H1 (cell line): ENCODE measurements around the gene HIP1. TPM values are rescaled to one million over a fixed set of nuclear protein-coding genes. Genes with fewer than 3 reads are reported as not detected.

Experiments
- CTCF ChIA-PET: fragments of 300-600 bp; sonication (Branson Sonifier 250); formaldehyde crosslinking; loops from one replicate; lab custom pipeline; 2021; ENCODE audit not compliant: partially characterized antibody; lab: Charles Lee
- POLR2A ChIA-PET: fragments of 300-600 bp; sonication (Branson Sonifier 250); formaldehyde crosslinking; loops from one replicate; lab custom pipeline; 2021; ENCODE audit warnings: inconsistent platforms; ENCODE audit not compliant: partially characterized antibody; lab: Charles Lee
- DNase-seq, 2 experiments: peaks; one replicate each; pipeline versions ENCODE4 v3.0.0 to v3.0.0-alpha.2; 2010 to 2022; ENCODE audit warnings: low spot score in 2 of 2, low read depth in 1 of 2, mixed read lengths in 1 of 2
- FAIRE-seq: peaks from 2 replicates; lab custom pipeline; 2011; peaks lifted over from hg19 to GRCh38; lab: Jason Lieb, UNC
- H2AFZ ChIP-seq: 2 replicates; pipeline ENCODE4 v1.8.1; 2012; ENCODE audit warnings: low read length, inconsistent platforms
- H2AK5ac ChIP-seq: 2 replicates; pipeline ENCODE4 v1.6.1; 2013; ENCODE audit warnings: low read depth, low read length
- H2BK120ac ChIP-seq: replicated peaks from 2 replicates; pipeline ENCODE3; 2013; ENCODE audit warnings: low read depth, low read length, inconsistent platforms
- H2BK12ac ChIP-seq: 2 replicates; pipeline ENCODE4 v1.6.1; 2013; ENCODE audit warnings: low read depth, low read length
- H2BK15ac ChIP-seq: 2 replicates; pipeline ENCODE4 v1.6.1; 2013; ENCODE audit warnings: low read length
- H2BK20ac ChIP-seq: 2 replicates; pipeline ENCODE4 v1.6.1; 2013; ENCODE audit warnings: low read length
- H2BK5ac ChIP-seq: 2 replicates; pipeline ENCODE4 v1.6.1; 2013; ENCODE audit warnings: low read depth, low read length
- H3K14ac ChIP-seq: 2 replicates; pipeline ENCODE4 v1.6.1; 2013; ENCODE audit warnings: inconsistent platforms; ENCODE audit not compliant: insufficient read length
- H3K18ac ChIP-seq: 2 replicates; pipeline ENCODE4 v1.6.1; 2013; ENCODE audit warnings: low read length; ENCODE audit errors: extremely low read depth
- H3K23ac ChIP-seq: 2 replicates; pipeline ENCODE4 v1.6.1; 2013; ENCODE audit warnings: inconsistent platforms; ENCODE audit not compliant: insufficient read length
- H3K23me2 ChIP-seq: 2 replicates; pipeline ENCODE4 v1.6.1; 2013; ENCODE audit warnings: low read depth, low read length
- H3K27ac ChIP-seq: 2 replicates; pipeline ENCODE4 v1.6.1; 2011; ENCODE audit warnings: low read depth, low read length, inconsistent platforms
- H3K27me3 ChIP-seq, 4 experiments: replicated peaks in 1 of 4; 1 replicate in 1 of 4; 2 replicates in 3 of 4; pipeline versions ENCODE4 v1.6.1 to v1.8.1; 2011 to 2013; ENCODE audit warnings: low read length in 3 of 4, mild to moderate bottlenecking in 3 of 4, inconsistent platforms in 2 of 4, mixed read lengths in 2 of 4, moderate library complexity in 1 of 4; ENCODE audit not compliant: control insufficient read depth in 3 of 4, insufficient read depth in 3 of 4; ENCODE audit errors: extremely low read depth in 1 of 4
- H3K36me3 ChIP-seq, 4 experiments: 2 replicates each; pipeline versions ENCODE4 v1.6.1 to v1.8.1; 2011 to 2013; ENCODE audit warnings: mild to moderate bottlenecking in 4 of 4, low read length in 3 of 4, moderate library complexity in 2 of 4, control low read depth in 1 of 4, inconsistent platforms in 1 of 4; ENCODE audit not compliant: insufficient read depth in 4 of 4, control insufficient read depth in 2 of 4
- H3K4ac ChIP-seq: replicated peaks from 2 replicates; pipeline ENCODE3; 2013; ENCODE audit warnings: low read length, low read depth, mixed read lengths, inconsistent platforms; ENCODE audit not compliant: insufficient read length
- H3K4me1 ChIP-seq, 4 experiments: replicated peaks in 1 of 4; 1 replicate in 1 of 4; 2 replicates in 3 of 4; pipeline versions ENCODE4 v1.6.1 to v1.8.1; 2011 to 2013; ENCODE audit warnings: low read length in 3 of 4, inconsistent platforms in 2 of 4, mixed read lengths in 1 of 4; ENCODE audit not compliant: insufficient read depth in 4 of 4, control insufficient read depth in 3 of 4
- H3K4me2 ChIP-seq, 2 experiments: 2 replicates each; pipeline versions ENCODE4 v1.6.1 to v1.8.1; 2011 to 2013; ENCODE audit warnings: low read depth in 2 of 2, low read length in 2 of 2, control low read depth in 1 of 2, inconsistent platforms in 1 of 2, mild to moderate bottlenecking in 1 of 2; ENCODE audit not compliant: insufficient read depth in 1 of 2
- H3K4me3 ChIP-seq, 4 experiments: fragments of 200-600, 300-600 bp in 1 of 4; sonication (generic), shearing (Covaris generic), sonication (Bioruptor Twin) in 1 of 4; 2 replicates each; pipeline versions ENCODE4 v1.5.1 to v1.8.1; 2011 to 2016; ENCODE audit warnings: low read length in 4 of 4, low read depth in 3 of 4, control low read depth in 2 of 4, inconsistent platforms in 2 of 4, mild to moderate bottlenecking in 2 of 4, mixed read lengths in 1 of 4, moderate library complexity in 1 of 4; ENCODE audit not compliant: insufficient read depth in 2 of 4; ENCODE audit errors: extremely low read depth in 1 of 4
- H3K56ac ChIP-seq: replicated peaks from 2 replicates; pipeline ENCODE3; 2013; ENCODE audit warnings: low read depth, mild to moderate bottlenecking, mixed read lengths, low read length, inconsistent platforms; ENCODE audit not compliant: insufficient read length
- H3K79me1 ChIP-seq: 2 replicates; pipeline ENCODE4 v1.6.1; 2013; ENCODE audit warnings: low read depth, low read length, control low read depth
- H3K79me2 ChIP-seq, 2 experiments: 2 replicates each; pipeline versions ENCODE4 v1.6.1 to v1.8.1; 2012 to 2013; ENCODE audit warnings: low read length in 2 of 2, mild to moderate bottlenecking in 2 of 2, inconsistent platforms in 1 of 2; ENCODE audit not compliant: insufficient read depth in 2 of 2, control insufficient read depth in 1 of 2
- H3K9ac ChIP-seq, 4 experiments: replicated peaks in 1 of 4; 1 replicate in 1 of 4; 2 replicates in 3 of 4; pipeline versions ENCODE4 v1.6.1 to v1.8.1; 2011 to 2013; ENCODE audit warnings: low read depth in 3 of 4, low read length in 3 of 4, control low read depth in 2 of 4, mild to moderate bottlenecking in 2 of 4, moderate library complexity in 2 of 4, inconsistent platforms in 1 of 4; ENCODE audit errors: extremely low read depth in 1 of 4
- H3K9me3 ChIP-seq, 2 experiments: 2 replicates each; pipeline versions ENCODE4 v1.6.1 to v1.8.1; 2012 to 2013; ENCODE audit warnings: mild to moderate bottlenecking in 2 of 2, moderate library complexity in 2 of 2, control low read depth in 1 of 2, inconsistent platforms in 1 of 2, low read depth in 1 of 2, low read length in 1 of 2, mixed read lengths in 1 of 2; ENCODE audit not compliant: insufficient read depth in 2 of 2
- H4K20me1 ChIP-seq, 2 experiments: replicated peaks in 1 of 2; 2 replicates each; pipeline versions ENCODE3 to v1.8.1; 2011 to 2013; ENCODE audit warnings: inconsistent platforms in 2 of 2, low read length in 2 of 2, mild to moderate bottlenecking in 1 of 2; ENCODE audit not compliant: insufficient read depth in 2 of 2, control insufficient read depth in 1 of 2
- H4K5ac ChIP-seq: 2 replicates; pipeline ENCODE4 v1.6.1; 2013; ENCODE audit warnings: low read length, low read depth, mixed read lengths, inconsistent platforms; ENCODE audit not compliant: insufficient read length
- H4K8ac ChIP-seq: 2 replicates; pipeline ENCODE4 v1.8.0; 2013; ENCODE audit warnings: mild to moderate bottlenecking, moderate library complexity, low read length, inconsistent platforms; ENCODE audit not compliant: insufficient read depth; ENCODE audit errors: extremely low read depth
- H4K91ac ChIP-seq: replicated peaks from 2 replicates; pipeline ENCODE3; 2013; ENCODE audit warnings: low read length, mixed read lengths, inconsistent platforms; ENCODE audit not compliant: insufficient read length
- EZH2 ChIP-seq: fragments of 200-600 bp; sonication (generic); IDR thresholded peaks from 2 replicates; pipeline ENCODE4 v1.7.1; 2012; ENCODE audit warnings: low read depth, mild to moderate bottlenecking, moderate library complexity, low read length, inconsistent platforms; ENCODE audit not compliant: severe bottlenecking
- GTF2F1 ChIP-seq: IDR thresholded peaks from 2 replicates; pipeline ENCODE4 v1.6.1; 2012; ENCODE audit warnings: low read depth, low read length, improper control_type of control experiment, borderline replicate concordance
- JUN ChIP-seq: IDR thresholded peaks from 2 replicates; pipeline ENCODE4 v1.6.1; 2011; ENCODE audit warnings: low read depth, mild to moderate bottlenecking, improper control_type of control experiment, low read length
- RAD21 ChIP-seq, 2 experiments: IDR thresholded peaks in 1 of 2; conservative IDR thresholded peaks in 1 of 2; 2 replicates each; pipeline ENCODE4 v1.6.1; 2011; ENCODE audit warnings: low read depth in 2 of 2, low read length in 2 of 2, improper control_type of control experiment in 1 of 2, inconsistent platforms in 1 of 2, mild to moderate bottlenecking in 1 of 2, moderate library complexity in 1 of 2
- RNF2 ChIP-seq: fragments of 200-900, 300-1000 bp; sonication (generic); IDR thresholded peaks from 2 replicates; pipeline ENCODE4 v1.7.1; 2016; ENCODE audit warnings: borderline replicate concordance, low read depth, mild to moderate bottlenecking, antibody characterized with exemption, low read length; ENCODE audit not compliant: poor library complexity, severe bottlenecking; ENCODE audit errors: missing control alignments
- SIN3A ChIP-seq, 2 experiments: IDR thresholded peaks in 1 of 2; conservative IDR thresholded peaks in 1 of 2; 2 replicates each; pipeline ENCODE4 v1.6.1; 2011 to 2012; ENCODE audit warnings: low read length in 2 of 2, improper control_type of control experiment in 1 of 2, low read depth in 1 of 2, mild to moderate bottlenecking in 1 of 2
- SIRT6 ChIP-seq: IDR thresholded peaks from one replicate; pipeline ENCODE4 v1.7.1; 2012; ENCODE audit warnings: low read length, inconsistent platforms
- SIX5 ChIP-seq: IDR thresholded peaks from 2 replicates; pipeline ENCODE4 v1.6.1; 2011; ENCODE audit warnings: mild to moderate bottlenecking, low read depth, low read length
- SP2 ChIP-seq: IDR thresholded peaks from 2 replicates; pipeline ENCODE4 v1.6.1; 2012; ENCODE audit warnings: mild to moderate bottlenecking, low read length, inconsistent platforms
- TBP ChIP-seq: IDR thresholded peaks from 2 replicates; pipeline ENCODE4 v1.6.1; 2011; ENCODE audit warnings: low read depth, low read length, improper control_type of control experiment
- WGBS, 2 experiments: shearing (Covaris generic) in 1 of 2; methylation state at CpG; one replicate each; pipeline versions ENCODE4 v1.1.6 to v1.1.7; 2013 to 2015; ENCODE audit warnings: low lambda C conversion rate in 2 of 2, mixed read lengths in 2 of 2, inconsistent platforms in 1 of 2, low coverage in 1 of 2, missing lambda C conversion rate in 1 of 2; ENCODE audit not compliant: insufficient replicate concordance in 2 of 2, insufficient coverage in 1 of 2, insufficient read length in 1 of 2; ENCODE audit errors: extremely low coverage in 1 of 2, missing lambda C conversion rate in 1 of 2; 5-methylcytosine and 5-hydroxymethylcytosine counted together
- polyA plus RNA-seq, 7 experiments: library from polyadenylated mRNA; depleted of rRNA in 3 of 7; stranded (reverse) in 5 of 7; unstranded in 2 of 7; fragments of >200 nt in 5 of 7; fragments of 200-250 nt in 2 of 7; gene quantifications; 1 replicate in 5 of 7; 2 replicates in 1 of 7; 4 replicates in 1 of 7; pipeline versions ENCODE4 v1.2.1 to v1.2.3, GENCODE V29; 2011 to 2013; ENCODE audit warnings: missing spikeins in 2 of 7, mixed read lengths in 2 of 7
- total RNA-seq: library from RNA; stranded (reverse); fragmentation: NEBNext Ultra II Directional; extraction: Animal tissue kit (Norgen Biotek cat#: 25700); gene quantifications from 2 replicates; pipeline ENCODE4 v1.2.1, GENCODE V29; 2021
- TF ChIP-seq, protein P1 (sequence below), 3 experiments: IDR thresholded peaks; 1 replicate in 2 of 3; 2 replicates in 1 of 3; pipeline versions ENCODE4 v1.5.1 to v1.6.1; 2011; ENCODE audit warnings: low read length in 3 of 3, mild to moderate bottlenecking in 3 of 3, inconsistent platforms in 2 of 3, low read depth in 1 of 3, moderate library complexity in 1 of 3; ENCODE audit not compliant: insufficient read depth in 1 of 3; ENCODE audit errors: control extremely low read depth in 1 of 3

The HIP1 gene
- total and polyA plus RNA-seq, 2 of the 8 experiments (the other 6 are each of a cell fraction or from before 2014, with no cell fraction given) = 51.8 to 108 TPM

DNA sequence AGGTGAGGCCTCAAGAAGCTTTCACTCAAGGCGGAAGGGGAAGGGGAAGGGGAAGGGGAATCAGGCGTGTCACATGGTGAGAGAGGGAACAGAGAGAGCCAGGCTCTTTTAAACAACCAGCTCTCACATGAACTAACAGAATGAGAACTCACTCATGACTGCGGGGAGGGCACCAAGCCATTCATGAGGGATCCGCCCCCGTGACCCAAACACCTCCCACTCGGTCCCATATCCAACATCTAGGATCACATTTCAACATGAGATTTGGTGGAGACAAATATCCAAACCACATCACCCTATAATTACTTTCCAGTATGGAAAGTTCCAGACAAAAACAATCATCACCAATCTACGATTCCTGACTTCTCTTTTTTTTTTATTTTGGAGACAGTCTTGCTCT is 22.9 kb downstream of the HIP1 start:
- WGBS, 2 experiments = 90% methylated on average over 7 of the region's 7 CpGs; no CpG with 5 or more reads in 1 of the 2 experiments
- H3K36me3 ChIP-seq = no peaks in the 10 kb centered on the region
- CTCF ChIA-PET = interaction anchor here (0.7 kb wide), 1 partner anchor 32 kb away, joined by 3 read pairs; no protein-coding TSS in a partner anchor

More for the DNA sequence above, 22.9 kb downstream of the HIP1 start:
- H2BK5ac ChIP-seq = no peak overlapping the region
- H3K23me2 ChIP-seq = no peaks in the 10 kb centered on the region; the same call in 1 of the 2 replicates
- H4K5ac ChIP-seq = no peak overlapping the region
- H3K4me3 ChIP-seq = no peak overlapping the region
- no peaks in the 10 kb centered on the region for H3K27me3 ChIP-seq
- no peak overlapping the region for H3K18ac ChIP-seq
- no peak overlapping the region for H2BK15ac ChIP-seq
- no peaks in the 10 kb centered on the region for H3K79me2 ChIP-seq
- H2AFZ ChIP-seq = no peak overlapping the region
- H2BK20ac ChIP-seq = no peak overlapping the region
- H3K14ac ChIP-seq = no peak overlapping the region
- no peak overlapping the region for H3K4me2 ChIP-seq
- no peak overlapping the region for H3K23ac ChIP-seq
- H4K20me1 ChIP-seq = peaks cover 0 to 2% of the 10 kb centered on the region in 2 experiments
- no peaks in the 10 kb centered on the region for H3K79me1 ChIP-seq
- no peak overlapping the region for H2AK5ac ChIP-seq
- DNase-seq (no peak), FAIRE-seq (no peak)
- no peak overlapping the region for H3K9ac ChIP-seq
- H4K91ac ChIP-seq = no peak overlapping the region
- POLR2A ChIA-PET = no interaction called here
- H2BK12ac ChIP-seq = no peak overlapping the region
- no peaks in the 10 kb centered on the region for H3K9me3 ChIP-seq
- H3K4me1 ChIP-seq = no peaks in the 10 kb centered on the region
- H4K8ac ChIP-seq = no peak overlapping the region
- no peak overlapping the region for H3K4ac ChIP-seq
- TF ChIP-seq, protein P1, sequence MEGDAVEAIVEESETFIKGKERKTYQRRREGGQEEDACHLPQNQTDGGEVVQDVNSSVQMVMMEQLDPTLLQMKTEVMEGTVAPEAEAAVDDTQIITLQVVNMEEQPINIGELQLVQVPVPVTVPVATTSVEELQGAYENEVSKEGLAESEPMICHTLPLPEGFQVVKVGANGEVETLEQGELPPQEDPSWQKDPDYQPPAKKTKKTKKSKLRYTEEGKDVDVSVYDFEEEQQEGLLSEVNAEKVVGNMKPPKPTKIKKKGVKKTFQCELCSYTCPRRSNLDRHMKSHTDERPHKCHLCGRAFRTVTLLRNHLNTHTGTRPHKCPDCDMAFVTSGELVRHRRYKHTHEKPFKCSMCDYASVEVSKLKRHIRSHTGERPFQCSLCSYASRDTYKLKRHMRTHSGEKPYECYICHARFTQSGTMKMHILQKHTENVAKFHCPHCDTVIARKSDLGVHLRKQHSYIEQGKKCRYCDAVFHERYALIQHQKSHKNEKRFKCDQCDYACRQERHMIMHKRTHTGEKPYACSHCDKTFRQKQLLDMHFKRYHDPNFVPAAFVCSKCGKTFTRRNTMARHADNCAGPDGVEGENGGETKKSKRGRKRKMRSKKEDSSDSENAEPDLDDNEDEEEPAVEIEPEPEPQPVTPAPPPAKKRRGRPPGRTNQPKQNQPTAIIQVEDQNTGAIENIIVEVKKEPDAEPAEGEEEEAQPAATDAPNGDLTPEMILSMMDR (IDR thresholded peaks at IDR 0.05; ENCODE audit: control extremely low read depth in 1 of 3, insufficient read depth in 1 of 3, low read depth in 1 of 3, low read length in 3 of 3) = no peak
- TF ChIP-seq SIRT6 = no peak
- TF ChIP-seq RNF2 = no peak
- no peak for TF ChIP-seq EZH2
- TF ChIP-seq GTF2F1 = no peak
- TF ChIP-seq SP2 = no peak
- no peak for TF ChIP-seq RAD21 (IDR thresholded peaks at IDR 0.05 in 1 of 2, conservative IDR thresholded peaks at IDR 0.05 in 1 of 2; ENCODE audit: low read depth in 2 of 2, low read length in 2 of 2)
- no peak for TF ChIP-seq SIX5
- no peak for TF ChIP-seq TBP
- no peak for TF ChIP-seq SIN3A (conservative IDR thresholded peaks at IDR 0.05 in 1 of 2, IDR thresholded peaks at IDR 0.05 in 1 of 2; ENCODE audit: low read depth in 1 of 2, low read length in 2 of 2)
- TF ChIP-seq JUN = no peak
- TF ChIP-seq, all 59 proteins: peak for 0
- Histone ChIP-seq H3K27ac (no peak overlapping the region), H3K56ac (no peak overlapping the region), H2BK120ac (no peak overlapping the region)
